ENCODE measurements around the gene PRR33.
"Not testable (repeated sequence)": the region's sequence is repeated elsewhere in the genome, so short reads cannot be mapped to it uniquely, and the experiment has no call there.

Gene PRR33

DNA sequence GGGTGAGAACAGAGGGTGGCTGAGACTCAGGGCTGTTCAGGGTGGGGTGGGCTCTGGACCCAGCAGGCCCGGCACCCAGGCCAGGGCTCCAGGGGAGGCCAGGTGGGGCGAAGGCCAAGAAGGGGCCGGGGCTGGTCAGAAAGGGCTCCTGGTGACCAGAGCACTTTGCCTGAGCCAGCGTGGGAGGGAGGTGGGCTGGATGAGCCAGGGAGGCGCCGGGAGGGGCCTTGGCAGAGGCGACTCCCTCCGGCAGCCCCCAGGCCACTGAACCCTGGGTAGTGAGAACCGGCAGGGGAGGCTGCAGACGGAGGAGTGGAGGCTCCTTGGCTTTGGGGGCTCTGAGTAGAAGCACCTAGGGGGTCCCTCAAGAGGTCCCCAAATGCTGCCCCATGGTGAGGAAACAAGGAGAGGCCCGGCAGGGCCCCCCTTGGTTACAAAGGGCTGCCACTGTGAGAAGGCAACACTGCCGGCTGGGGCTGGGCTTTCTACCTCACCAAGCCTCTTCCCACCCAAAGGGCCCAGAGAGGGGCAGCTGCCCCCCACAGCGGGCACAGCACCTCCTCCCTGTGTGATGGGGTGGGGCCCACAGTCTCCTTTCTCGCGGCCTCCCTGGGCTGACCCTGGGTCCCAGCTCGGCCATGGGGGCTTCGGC, 17.1 kb downstream of the PRR33 start:
- DNase-seq, result not testable (repeated sequence)

DNA sequence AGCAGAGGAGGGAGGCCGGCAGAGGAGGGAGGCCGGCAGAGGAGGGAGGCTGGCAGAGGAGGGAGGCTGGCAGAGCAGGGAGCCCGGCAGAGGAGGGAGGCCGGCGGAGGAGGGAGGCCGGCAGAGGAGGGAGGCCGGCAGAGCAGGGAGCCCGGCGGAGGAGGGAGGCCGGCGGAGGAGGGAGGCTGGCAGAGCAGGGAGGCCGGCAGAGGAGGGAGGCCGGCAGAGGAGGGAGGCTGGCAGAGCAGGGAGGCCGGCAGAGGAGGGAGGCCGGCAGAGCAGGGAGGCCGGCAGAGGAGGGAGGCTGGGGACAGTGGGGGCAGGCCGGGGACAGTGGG, 17.9 kb downstream of the PRR33 start:
- DNase-seq, result not testable (repeated sequence)

DNA sequence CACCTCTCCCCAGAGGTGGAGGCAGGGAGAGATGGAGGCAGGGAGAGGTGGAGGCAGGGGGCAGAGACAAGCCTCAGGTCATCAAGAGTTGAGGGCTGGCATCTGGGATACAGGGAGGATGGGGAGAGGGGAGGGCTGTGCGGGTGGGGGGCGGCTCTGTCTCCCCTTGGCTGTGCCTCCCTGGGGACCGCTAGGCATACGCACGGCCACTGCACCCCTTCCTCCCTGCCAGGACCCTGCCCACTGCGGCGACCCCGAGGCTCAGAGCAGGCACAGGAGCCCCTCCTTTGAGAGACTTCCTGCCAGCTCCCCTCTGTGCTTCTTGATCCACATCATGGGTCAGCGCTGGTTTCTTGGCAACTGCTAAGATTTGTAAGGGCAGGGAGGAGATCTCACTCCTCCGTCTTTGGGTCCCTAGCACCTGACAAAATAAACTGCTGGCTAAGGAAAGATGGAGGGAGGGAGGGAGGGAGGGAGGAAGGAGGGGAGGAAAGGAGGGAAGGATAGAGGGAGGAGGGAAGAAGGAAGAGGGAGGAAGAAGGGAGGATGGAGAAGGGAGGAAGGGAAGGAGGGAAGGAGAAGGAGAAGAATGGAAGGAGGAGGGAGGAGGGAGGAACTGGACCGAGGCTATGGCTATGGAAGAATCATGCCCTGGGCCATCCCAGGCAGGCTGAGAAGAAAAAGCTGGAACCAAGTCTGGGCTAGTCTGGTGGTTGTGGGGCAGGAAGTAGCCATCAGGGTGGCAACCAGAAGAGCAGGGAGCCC, 18.5 kb downstream of the PRR33 start:
- DNase-seq, result peak; percentile 60

DNA sequence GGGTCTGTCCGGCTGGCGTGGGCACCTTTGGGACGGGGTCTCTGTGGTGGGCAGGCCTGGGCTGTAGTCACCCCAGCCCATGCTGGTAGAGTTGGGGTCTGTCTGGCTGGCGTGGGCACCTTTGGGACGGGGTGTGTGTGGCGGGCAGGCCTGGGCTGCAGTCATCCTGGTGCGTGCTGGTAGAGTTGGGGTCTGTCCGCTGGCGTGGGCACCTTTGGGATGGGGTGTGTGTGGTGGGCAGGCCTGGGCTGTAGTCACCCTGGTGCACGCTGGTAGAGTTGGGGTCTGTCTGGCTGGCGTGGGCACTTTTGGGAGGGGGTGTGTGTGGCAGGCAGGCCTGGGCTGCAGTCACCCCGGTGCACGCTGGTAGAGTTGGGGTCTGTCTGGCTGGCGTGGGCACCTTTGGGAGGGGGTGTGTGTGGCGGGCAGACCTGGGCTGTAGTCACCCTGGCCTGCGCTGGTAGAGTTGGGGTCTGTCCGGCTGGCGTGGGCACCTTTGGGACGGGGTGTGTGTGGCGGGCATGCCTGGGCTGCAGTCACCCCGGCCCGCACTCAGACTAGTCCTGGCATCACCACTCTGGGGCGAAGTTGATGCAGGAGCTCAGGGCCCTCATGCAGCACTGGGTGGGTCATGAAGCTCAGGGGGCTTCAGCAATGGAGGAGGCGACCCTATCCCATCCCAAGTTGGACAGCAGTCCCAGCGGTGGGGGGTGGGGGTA, 19.3 kb downstream of the PRR33 start:
- no peak for DNase-seq

DNA sequence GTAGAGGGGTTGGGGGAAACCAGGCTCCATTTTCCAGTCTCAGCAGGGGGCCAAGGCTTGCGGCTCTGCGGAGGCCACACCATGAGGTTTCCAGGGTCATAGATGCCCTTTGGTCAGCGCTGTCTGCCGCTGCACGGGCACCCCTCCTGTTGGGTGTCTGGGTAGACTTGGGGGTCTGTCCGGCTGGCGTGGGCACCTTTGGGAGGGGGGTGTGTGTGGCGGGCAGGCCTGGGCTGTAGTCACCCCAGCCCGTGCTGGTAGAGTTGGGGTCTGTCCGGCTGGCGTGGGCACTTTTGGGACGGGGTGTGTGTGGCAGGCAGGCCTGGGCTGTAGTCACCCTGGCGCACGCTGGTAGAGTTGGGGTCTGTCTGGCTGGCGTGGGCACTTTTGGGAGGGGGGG, 20.2 kb downstream of the PRR33 start:
- DNase-seq, result no peak

DNA sequence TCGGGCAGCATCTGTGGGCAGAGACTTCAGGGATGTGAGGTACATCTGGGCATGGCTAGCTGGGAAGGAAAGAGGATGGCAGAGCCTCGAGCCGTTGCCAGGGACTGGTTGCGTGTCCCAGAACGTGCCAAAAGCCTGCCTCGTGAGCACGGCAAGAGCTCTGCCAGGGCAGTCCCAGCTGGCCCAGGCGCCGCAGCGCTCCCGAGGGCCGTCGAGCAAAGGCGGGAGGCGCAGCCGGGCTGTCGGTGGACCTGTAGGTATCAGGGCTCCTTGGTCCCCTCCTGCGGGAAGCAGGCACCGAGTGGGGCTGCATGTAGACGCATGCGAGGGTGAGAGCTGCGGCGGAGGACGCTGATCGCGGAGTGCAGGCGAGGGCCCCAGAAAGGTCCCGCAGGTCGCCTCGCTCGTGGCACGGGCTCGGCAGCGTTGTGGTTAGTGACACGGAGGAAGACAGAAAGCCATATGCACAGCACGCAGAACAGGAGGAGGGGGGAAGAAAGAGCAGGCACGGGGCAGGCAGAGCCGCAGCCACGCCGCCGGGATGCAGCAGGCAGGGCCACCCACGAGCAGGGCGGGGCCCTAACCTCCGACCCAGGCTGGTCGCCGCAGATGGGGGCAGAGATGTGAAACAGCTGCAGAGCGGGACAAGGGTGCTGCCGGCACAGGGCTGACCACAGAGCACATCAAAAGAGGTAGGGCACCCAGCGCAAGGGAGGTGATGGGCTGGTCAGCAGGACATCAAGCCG, 20.8 kb downstream of the PRR33 start:
- no peak for DNase-seq

DNA sequence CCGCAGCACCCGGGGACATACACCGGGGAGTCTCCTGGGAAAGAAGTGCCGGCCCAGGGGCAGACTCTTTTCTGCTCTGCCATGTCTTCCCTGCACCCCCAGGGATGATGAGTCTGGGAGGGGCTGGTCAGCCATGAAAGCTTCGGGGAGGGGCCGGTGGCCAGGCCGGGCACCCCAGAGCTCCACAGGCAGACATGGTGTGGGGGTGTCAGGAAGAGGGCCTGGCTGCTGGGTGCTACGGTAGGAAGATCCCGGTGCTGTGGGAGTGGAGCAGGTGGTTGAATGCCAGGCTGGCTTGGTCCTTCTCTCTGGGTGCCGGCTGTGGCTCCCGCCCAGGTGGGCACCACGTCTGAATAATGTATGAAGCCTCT, 21.4 kb downstream of the PRR33 start:
- DNase-seq, result no peak

DNA sequence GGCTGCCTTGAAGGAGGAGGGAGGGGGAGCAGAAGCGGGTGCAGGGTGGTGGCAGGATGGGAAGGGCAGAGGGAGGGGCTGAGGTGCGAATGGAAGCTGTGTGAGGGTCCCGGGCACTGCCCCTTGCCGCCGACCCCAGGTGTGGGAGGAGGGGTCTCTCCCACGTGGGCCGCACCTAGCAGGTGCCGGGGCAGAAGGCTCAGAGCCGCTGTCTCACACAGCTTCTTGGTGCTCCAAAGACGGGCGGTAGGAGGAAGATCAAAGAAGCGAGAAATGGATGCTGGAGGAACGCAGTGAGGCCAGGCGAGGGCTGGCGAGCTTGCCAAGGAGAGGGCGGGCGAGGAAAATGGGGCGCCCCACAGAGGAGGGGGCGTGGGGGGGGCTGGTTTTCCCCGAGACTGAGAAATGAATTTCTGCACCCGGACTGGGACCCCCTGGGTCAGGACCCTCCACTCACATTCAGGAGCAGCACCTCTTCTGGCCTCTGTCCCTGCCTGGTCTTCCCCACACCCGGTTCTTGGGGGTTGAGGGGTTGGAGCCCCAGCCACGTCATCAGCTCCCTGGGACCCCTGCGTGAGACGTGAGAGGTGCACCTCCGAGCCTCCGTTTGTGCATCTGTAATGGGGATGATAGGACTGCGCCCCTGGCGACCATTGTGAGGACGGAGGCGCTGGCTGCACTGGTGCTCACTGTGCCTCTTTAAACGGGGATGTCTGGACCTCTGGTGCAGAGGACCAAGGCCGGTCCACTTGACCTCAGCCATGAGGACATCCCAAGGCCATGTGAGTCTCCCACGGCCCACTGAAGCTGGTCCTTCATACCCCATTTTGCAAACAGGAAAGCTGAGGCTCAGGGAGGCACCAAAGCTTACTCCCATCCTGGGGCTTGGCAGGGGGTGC, 22.0 kb downstream of the PRR33 start:
- no peak for DNase-seq

DNA sequence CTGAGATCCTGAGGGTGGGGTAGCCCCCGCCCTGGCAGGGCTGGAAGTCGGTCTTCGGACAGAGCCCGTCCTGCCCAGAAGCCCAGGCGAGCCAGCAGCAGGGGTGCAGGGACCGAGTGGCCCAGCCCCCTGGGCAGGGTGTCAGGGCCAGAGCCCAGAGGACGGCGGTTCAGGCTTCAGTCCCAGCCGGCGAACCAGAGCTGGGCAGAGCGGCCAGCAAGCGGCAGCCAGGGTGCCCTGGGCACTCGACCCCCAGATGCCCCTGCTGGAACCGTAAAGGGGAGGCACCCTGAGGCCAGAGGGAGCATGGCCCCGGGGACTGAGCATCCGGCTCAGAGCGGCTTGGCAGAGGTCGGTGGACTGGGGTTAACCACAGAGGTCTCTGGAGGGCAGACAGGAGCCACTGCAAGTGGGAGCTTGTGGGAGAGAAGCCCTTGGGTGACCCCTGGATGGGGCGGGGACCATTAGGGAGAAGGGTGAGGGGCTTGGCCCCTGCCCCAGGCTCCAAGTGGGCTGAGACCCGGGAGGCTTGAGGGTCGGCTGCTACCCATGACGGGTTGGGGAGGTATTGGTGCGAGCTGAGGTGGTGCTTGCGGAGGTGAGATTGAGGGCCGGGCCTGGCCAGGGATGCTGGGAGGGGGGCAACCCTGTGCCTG, 22.9 kb downstream of the PRR33 start:
- no peak for DNase-seq

DNA sequence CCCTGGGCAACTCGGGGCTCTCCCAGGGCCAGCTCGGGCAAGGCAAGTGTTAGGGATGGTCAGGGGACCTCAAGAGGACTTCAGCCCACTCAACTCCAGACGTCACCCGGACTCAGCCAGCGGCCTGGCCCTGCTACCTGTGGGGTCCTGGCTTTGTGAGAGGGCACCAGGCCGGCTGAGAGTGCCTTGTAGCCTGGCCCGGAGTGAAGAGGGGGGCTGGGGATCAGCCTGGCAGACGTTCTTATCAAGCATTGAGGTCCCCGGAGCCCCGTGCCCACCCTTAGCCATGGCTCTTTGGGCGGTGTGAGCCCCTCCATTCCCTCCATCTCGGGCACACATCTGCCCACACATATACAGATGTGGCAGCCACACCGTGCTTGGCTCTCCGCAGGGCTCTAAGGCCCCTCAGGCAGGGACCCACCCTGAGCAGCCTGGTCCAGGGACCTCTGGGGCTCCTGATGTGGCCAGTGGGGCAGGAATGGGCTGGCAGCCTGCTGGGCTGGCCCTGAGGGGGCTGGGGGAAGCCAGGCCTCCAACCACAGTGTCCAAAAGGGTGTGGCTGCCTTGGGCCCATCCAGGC, 23.5 kb downstream of the PRR33 start:
- DNase-seq, result no peak

DNA sequence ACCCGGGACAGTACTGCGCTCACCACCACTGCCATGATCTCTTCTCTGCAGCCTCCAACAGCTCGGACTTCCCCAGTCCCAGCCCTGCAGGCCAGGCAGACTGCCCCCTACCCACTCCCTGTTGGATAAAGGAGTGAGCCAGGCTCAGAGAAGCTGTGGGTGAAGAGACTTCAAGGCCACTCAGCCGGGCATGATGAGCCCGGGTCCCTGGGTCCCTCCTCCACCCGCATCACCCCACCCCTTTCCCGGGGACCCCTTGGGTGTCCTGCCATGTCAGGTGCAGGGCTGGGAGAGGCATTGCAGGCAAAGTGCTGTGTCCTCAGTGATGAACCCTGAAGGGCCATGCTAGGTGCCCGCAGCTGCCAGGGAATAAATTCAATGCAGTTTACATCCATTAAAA, 24.3 kb downstream of the PRR33 start:
- DNase-seq, result no peak

DNA sequence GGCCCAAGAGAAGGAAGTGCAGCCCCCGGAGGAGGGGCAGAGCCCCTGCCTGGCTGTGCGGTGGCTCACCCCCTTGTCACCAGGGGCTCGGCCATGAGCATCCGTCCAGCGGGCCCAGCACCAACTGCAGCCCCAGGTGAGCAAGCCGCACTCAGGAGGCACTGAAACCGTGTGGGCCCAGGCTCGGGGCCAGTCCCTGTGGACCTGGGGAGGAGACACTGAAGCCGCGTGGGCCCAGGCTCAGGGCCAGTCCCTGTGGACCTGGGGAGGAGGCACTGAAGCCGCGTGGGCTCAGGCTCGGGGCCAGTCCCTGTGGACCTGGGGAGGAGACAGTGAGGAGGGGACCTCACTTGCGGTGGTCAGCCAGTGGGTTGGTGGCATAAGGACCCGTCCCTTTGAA, 24.9 kb downstream of the PRR33 start:
- DNase-seq, result no peak

DNA sequence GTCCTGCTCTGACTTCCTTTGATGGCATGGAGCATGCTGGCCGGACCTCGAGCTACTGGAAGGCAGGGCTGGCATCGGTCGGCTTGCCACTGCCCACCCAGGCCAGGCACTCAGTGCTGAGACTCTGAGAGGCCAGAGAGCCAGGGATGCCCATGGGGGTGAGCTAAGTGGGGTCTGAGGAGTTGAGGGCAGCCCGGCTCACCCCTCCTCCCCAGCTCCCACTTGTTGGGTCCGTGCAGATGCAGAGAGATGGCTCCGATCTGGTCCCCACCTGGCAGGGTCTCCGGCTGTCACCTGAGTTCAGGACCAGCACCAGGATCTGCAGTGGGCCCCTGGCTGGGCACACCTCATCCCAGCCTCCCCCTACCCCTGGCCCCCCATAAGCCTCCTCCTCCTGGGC, 25.5 kb downstream of the PRR33 start:
- DNase-seq, result no peak

DNA sequence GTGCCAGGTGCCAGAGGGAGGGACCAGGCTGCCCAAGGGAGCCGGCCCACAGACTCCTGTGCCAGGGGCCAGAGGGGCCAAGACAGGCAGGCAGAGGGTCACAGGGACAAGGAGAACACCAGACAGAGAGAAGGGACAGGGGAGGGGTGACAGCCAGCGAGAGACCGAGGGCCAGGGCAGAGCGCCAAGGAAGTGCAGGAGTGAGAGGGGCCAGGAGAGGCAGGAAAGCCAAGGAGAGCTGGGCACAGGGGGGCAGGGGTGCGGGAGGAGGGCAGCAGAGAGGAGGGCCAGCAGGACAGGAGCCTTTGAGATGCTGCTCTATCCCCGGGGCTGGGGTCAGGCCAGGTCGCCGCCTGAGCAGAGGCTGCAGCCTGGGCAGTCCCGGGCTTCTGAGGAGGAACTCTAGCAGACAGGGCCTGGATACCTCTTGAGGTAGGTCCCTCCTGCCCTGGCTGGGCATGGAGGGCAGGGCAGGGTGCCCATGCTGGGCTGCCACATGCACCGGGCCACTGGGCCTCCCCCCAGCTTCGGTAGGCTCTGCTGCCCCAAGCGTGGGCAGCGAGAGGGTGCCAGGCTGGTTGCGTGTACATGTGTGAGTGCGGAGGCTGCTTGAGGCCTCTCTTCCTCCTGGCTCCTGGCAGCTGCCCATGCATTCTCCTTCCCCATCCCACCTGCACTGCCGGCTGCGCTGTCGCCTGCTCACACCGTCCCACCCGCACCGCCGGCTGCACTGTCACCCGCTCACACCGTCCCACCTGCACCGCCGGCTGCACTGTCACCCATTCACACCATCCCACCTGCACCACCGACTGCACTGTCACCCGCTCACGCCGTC, 26.6 kb downstream of the PRR33 start:
- DNase-seq, result peak; percentile 59

DNA sequence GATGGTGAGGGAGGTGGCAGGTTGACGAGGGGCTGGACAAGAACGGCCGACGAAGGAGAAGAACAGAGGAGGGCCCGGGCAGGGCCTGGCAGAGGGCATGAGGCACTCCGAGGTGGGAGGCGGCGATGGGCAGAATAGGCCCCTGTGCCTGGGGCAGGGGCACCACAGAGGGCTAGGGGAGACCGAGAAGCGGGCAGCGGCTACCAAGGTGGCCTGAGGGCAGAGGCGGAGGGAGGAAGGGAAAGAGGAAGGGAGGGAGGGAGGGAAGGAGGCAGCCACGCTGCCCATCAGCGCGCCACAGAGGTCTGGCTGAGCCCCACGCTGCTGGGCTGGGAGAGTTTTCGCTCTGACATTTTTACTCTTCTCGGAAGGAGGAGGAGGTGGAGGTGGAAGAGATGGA, 27.5 kb downstream of the PRR33 start:
- no peak for DNase-seq

DNA sequence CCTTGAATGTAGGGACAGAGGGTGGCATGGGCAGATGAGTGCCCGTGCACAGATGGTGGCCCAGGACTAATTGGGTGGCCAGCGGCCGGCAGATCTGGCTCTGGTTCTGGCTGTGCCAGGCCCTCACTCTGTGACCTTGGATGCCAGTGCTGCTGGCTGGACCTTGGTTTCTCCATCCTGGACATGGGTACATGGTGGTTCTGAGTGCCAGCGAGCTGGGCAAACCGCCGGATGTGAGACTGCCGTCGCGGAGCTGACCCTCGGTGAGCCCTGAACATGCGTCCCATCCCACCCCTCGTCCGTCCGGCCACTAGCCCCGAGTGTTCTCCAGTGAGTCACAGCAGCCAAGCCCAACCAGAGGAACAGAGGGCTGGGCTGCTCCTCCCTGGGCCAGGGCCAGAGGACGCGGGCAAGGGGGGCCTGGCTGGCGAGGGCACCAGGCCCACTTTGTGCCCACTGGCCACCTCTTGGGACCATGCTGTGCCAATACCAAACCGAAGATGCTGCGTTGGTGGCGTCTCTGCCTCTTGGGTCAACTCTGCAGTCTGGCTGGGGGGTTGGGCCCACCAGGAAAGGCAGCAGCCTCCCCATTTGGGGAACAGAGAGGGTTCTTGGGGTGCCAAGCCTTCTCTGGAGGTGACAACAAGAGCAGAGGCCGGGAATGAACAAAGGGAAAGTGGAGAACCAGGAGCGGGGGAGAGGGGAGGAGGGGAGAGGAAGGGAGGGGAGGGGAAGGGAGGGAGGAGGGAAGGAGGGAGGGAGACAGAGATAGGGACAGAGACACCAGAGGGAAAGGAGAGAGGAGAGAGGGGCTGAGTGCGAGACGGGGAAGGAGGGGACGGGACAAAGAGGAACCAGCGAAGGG, 28.1 kb downstream of the PRR33 start:
- peak; percentile 93 for DNase-seq

DNA sequence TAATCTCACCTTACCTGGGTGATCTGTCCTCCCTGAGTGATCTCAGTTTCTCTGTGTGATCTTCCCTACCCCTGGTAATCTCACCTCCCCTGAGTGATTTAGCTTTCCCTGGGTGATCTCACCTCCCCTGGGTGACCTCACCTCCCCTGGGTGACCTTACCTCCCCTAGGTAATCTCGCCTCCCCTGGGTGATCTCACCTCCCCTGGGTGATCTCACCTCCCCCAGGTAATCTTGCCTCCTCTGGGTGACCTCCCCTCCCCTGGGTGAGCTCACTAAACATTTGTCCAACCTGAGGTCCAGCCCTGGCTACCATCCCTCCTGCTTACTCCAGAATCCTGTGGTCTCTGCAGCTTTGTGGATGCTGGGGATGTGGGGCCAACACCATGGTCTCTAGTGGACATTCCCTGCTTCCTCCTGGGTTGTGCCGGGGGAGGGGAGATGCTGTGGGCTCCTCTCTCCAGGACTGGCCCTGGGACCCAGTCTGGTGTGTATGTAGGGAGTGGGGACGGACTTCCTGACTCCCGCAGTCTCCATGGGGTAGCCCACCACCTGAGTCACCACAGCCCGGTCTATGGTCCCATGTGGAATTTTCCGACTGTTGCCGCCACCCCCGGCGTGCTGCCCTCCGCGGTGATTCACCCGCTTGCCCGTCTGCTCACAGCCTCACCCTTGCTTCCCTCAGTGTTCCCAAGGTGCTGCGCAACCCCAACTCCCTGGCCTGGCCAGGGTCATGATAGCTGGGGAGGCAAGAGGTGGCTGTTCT, 28.9 kb downstream of the PRR33 start:
- DNase-seq, result no peak

All from femur (tissue), 1 donor.